ENCODE measurements around the gene TEC.
A peak's percentile ranks its signal among the peaks of the same experiment; 100 is the strongest.

The TEC gene

DNA sequence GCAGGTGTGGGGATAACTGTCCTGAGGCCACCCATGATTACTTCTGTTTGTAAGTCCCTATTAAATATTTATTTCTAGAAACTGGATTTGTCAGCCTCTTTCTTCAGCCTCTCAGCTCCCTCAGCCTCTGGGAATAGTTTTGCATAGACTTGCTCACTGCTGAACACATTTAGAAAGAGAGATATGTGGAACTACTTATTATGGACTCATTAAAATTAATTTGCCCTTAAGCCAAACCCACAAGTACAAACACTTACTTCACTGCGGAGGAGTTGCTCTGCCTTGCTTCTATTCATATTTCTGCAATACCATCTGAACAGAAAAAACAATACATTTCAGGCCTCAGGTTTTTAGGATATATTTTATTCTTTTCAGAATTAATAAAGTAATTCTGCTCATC lies 113.2 kb downstream of the TEC start:
- DNase-seq, result no peak

- DNase-seq, result no peak
Measured at GRCh38 chr4:48153791-48154550, 115.7 kb downstream of the TEC start.

DNA sequence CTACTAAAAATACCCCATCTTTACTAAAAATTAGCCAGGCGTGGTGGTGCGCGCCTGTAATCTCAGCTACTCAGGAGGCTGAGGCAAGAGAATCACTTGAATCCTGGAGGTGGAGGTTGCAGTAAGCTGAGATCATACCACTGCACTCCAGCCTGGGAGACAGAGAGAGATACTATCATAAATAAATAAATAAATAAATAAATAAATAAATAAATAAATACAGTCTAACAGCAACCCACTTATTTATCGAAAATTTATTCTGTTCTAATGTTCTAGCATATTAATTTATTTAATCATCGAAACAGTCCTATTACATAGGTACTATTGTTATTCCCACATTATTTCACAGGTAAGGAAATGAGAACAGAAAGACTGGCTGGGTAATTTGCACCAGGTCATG lies 117.4 kb downstream of the TEC start:
- no peak for DNase-seq

DNA sequence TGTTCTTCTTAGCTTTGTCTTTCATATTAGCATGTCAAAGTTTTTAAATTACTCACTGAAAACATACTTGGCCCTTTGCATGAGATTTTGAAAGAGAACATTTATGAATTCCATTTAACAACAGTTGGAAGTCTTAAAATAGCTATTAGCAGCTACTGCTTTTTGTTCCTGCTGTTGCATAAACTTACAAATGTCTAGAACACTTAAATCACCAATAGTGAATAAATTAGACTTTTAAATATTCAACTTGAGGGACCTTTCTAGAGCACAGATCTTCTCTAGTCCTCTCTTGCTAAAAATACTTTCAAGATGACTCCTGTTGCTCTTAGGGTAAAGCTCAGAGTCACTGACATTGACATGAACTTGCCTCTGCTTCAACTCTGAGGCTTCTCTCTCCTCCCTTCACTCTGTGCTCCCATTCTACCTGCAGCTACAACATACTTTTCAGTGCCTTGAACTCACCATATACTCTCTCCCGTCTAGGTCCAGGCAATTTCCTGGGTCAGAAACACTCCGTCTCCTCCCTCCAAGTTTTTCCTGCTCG lies 119.7 kb downstream of the TEC start:
- DNase-seq, result no peak

- no peak for DNase-seq
Measured at GRCh38 chr4:48147621-48148020, 122.0 kb downstream of the TEC start.

DNA sequence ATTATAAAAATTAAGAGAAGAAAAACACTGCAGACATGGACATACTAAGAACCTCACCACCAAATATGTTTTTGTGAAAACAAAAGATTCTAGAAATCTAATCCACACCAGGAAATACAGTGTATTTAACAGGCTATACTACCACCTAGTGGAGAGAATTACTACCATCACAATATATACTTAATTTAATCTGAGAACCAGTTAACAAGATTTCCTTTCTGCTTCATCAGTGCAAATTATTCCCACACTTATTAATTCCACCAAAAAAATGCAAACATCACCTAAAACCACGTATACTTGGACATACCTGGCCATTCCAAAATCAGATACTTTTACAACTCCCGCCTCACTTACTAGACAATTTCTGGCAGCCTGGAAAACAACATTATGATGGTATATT lies 128.6 kb downstream of the TEC start:
- DNase-seq, result peak; percentile 43

DNA sequence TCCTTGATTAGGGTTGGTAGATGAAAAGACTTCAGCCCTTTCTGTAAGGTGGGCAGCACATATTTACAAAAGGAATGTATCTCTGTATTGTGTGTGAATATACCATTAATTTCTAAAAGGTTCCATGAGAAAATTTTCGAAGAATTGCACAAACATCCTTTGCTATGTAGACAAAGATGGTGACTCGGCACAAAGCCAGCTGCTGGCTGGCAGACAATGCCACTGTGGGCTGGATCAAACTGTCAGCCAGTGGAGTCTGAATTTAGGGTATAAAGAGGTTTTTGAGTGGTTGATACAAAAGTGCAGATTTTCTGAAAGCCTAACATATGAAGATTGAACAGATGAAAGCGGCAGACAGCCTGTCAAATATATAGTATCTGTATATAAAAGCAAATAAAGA lies 129.9 kb downstream of the TEC start:
- DNase-seq, result peak; percentile 10

GRCh38 chr4:48138936-48139335 lies 130.7 kb downstream of the TEC start:
- DNase-seq, result peak; percentile 75

DNA sequence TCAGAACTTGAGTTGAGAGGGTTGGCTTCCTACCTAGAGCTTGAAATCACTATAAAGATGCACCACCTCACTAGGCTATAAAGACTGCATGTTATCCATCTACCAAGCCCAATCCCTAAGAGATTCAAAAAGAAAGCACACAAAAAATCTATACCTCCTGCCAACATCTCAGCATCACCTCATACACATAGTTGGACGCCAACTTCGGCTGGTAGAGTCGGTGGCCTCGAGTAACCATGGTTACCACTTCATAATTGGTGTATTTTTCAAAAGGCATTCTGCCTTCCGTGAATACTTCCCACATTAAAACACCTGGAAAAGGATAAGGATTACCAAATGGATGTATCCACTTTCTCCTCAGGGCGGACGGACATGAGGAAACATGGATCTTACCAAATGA lies 131.1 kb downstream of the TEC start:
- DNase-seq, result peak; percentile 6

GRCh38 chr4:48137846-48138245 lies 131.8 kb downstream of the TEC start:
- DNase-seq, result peak; percentile 7

DNA sequence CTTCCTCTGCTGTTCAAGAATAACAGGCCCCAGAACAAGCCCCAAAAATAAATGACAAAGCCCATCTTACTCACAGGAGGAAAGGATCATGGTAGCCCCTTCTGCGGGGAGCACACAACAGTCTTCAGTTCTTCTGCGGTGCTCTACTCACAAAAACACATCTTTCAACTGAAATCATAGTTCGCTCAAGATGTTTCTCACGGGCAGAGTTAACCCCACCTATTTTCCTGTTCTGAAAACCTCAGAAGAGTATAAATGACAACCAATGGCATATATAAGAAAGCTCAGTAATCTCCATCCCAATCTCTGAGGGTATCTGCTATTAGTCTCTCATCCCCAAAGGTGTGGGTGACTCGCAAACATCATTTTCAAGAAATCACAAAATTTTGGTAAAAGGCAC lies 135.6 kb downstream of the TEC start, which contains the start of gene TXK:
TXK (minus strand) TSS at position 170 of the 400 bp plus-strand sequence; CDS start at position 90, 80 bp downstream.
- peak; percentile 23 for DNase-seq

DNA sequence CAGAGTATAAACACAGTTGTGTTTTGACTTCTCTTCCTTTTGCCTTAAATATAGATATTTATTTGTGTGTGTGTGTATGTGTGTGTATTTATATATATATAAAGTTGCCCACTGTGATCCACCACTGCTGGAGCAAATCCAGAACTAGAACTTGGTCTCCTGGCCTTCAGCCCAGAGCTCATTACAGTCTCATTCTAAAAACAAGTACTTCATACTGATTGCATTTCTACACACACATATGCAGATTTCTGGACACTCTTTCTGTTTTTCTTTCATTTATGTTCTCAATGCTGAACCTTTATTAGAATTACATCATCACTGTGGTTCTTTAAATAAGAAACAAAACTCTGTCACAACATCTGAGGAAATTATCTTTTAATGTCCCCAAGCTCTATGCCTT lies 136.0 kb downstream of the TEC start:
- no peak for DNase-seq

DNA sequence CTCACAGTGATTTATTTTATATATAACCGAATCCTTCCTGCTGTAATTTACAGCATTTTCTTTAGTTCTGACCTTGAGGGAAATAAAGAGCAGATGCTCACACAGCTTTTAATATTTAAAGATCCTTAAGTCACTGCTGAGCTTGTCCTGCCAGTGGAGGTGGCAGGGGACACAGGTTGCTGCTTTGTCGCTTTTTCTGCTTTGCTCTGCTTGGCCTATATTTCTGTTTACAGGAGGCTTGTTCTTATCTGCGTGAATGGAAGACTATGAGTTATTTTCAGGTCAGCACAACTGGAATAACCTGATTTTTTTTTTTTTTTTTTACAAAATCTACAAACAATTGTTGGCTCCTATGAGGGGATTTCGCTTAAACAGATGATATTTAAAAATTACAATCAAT lies 137.9 kb downstream of the TEC start:
- DNase-seq, result no peak

DNA sequence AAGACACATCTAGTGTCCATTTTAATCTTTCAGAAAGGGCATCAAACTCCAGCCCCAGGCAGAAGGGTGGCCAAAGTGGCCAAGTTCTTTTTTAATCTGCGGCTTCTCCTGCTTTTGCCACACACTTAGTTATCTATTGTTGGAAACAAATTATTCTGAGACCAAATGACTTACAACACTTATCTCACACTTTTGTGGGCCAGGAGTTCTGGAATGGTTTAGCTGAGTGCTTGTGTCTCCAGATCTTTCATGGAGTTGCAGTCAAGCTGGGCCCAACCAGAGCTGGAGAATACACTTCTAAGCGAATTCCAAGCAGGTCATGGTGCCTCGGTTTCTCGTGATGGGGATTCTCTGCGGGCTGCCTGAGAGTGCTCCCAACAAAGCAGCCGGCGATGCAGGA lies 139.5 kb downstream of the TEC start:
- DNase-seq, result no peak

DNA sequence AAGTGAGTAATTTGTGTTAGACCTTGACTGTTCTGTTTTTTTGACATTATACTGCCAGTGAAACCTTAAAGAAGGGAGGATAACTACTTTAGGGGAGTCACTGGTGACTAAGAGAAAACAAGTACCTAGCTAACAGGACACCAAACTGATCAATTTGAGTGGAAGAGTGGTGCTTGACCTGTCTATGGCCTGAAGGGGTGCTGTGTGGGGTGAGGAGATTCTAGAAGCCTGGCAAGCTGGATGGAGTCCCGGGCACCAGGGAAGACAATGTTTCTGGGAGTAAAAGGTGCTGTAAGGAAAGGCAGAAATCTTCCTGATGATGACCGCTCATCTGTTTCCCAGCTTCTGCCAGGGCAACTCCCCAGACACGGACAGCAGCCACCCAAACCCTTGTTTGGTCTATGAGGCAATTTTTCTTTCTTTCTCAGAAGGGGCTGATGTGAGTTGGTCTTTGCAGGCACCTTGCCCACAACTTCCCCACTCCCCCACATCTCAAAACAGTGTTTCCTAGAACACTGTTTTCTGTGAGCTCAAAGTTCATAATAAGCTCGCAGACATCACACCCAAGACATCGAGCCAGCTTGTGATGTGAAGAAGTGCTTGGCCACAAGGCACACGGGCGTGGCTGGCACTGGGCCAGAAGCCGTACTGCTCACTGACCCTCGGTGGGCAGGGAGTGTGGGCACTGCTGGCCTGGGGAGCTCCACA lies 140.2 kb downstream of the TEC start:
- no peak for DNase-seq

GRCh38 chr4:48127682-48128404 lies 141.8 kb downstream of the TEC start:
- DNase-seq, result peak; percentile 65

DNA sequence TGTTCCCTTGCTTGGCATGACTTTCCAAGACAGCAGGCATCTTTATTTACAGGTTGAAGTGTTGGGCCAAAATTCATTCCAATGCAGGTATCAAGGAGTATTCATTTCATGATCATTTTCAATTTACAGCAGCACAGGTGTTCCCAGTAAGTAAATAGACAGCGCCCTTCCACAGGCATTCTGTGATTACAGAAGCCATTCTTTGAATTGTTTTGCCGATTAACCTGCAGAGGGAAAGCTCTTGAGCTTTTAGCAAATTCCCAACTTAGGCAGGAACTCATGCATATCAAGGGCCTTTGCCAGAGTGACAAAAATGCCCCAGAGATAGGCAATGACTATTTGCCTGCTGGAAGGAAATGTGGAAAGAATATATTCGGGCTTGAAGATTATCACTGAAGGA lies 142.4 kb downstream of the TEC start:
- DNase-seq, result no peak

- no peak for DNase-seq
Measured at GRCh38 chr4:48126621-48127020, 143.0 kb downstream of the TEC start.

DNA sequence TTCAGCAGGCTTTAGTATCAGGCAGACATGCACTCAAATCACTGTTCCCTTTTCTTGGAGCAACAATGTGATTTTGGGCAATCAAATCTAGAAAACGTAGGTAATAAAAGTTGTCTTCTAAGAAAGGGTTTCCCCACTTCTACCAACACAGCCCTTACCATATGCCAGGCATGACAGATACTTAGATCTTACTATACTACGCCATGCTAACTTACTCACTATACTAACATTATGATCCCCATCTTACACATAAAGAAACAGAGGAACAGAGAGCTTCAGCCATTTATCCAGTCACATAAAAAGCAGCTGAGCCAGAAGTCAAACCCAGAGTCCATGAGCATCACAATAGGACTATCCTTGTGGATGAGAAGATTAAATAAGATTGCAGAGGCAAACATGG lies 144.8 kb downstream of the TEC start:
- no peak for DNase-seq

GRCh38 chr4:48122756-48123155 lies 146.9 kb downstream of the TEC start:
- DNase-seq, result no peak

DNA sequence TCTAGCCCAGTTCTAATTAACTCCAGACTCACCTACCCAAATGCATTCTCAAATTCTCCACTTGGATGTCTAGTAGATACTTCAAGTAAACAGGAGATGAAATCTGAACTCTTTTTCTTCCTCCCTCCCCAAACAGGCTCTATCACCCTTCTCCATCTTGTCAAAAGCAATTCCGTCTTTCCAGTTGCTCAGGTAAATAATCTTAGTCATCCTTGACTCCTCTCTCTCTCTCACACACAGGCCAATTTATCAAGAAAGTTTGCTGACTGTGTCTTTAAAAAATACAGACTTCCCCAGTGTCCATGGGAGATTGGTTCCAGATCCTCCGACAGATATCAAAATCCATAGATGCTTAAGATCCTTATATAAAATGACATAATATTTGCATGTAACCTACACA lies 148.5 kb downstream of the TEC start:
- no peak for DNase-seq

DNA sequence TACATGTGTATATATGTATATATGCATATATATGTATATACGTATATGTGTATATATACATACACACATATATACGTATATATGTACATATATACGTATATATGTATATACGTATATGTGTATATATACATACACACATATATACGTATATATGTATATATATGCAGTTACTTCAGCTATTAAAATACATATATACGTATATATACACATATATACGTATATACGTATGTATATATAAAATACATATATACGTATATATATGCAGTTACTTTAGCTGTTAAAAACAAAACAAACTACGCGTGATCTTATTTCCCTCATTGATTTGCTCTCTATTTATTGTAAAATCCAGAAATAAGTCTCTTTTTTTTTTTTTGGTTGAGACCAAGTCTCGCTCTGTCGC lies 149.5 kb downstream of the TEC start:
- DNase-seq, result no peak

- no peak for DNase-seq
Measured at GRCh38 chr4:48119646-48120045, 150.0 kb downstream of the TEC start.

DNA sequence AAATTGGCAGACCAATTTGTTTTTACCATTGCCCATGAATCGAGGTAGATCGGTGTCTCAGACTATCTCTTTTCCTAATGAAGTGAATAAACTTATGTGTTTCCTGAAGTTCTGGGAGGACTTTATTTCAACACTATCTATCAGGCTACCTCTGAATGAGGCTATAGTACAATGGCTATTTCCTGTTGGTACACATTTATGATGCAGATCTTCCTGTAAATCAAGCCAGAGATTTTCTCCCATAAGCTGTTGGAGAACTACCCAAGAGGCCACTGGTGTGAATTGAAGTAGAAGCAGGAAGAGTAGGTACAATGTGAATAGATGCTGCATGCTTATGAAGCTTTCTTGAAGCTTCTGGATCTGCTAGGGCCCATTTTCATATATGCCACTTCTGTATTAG lies 151.6 kb downstream of the TEC start:
- no peak for DNase-seq

Data from central memory CD4-positive, alpha-beta T cell (primary cell).